OCI-LY3 (cell line): ENCODE data around the gene SLC2A8.

Experiments
- H2AFZ ChIP-seq: fragments of 200-600, 300-600 bp; shearing (Covaris generic); 2 replicates; pipeline ENCODE4 v1.6.0; 2014; ENCODE audit warnings: antibody characterized with exemption, low read depth, low read length
- H3K27ac ChIP-seq: fragments of 200-600, 300-600 bp; sonication (generic); 2 replicates; pipeline ENCODE4 v1.5.1; 2014; ENCODE audit warnings: mild to moderate bottlenecking, low read length, moderate library complexity, mixed read lengths
- H3K27me3 ChIP-seq: fragments of 200-600, 300-600 bp; sonication (generic); 2 replicates; pipeline ENCODE4 v1.6.1; 2014; ENCODE audit warnings: low read depth, low read length, mixed read lengths
- H3K36me3 ChIP-seq: fragments of 200-600, 300-600 bp; sonication (generic); replicated peaks from 2 replicates; pipeline ENCODE3; 2014; ENCODE audit warnings: low read depth, low read length, mixed read lengths
- H3K4me1 ChIP-seq: fragments of 300-600, 200-600 bp; sonication (generic); 2 replicates; pipeline ENCODE4 v1.6.1; 2014; ENCODE audit warnings: low read length, mixed read lengths
- H3K4me2 ChIP-seq: fragments of 200-600, 300-600 bp; sonication (generic); 2 replicates; pipeline ENCODE4 v1.6.1; 2014; ENCODE audit warnings: low read length, mixed read lengths
- H3K4me3 ChIP-seq: fragments of 300-600, 200-600 bp; sonication (generic); 2 replicates; pipeline ENCODE4 v1.5.1; 2014; ENCODE audit warnings: antibody characterized with exemption, mild to moderate bottlenecking, low read length, moderate library complexity
- H3K79me2 ChIP-seq: fragments of 300-600, 200-600 bp; shearing (Covaris generic); 2 replicates; pipeline ENCODE4 v1.6.1; 2014; ENCODE audit warnings: mild to moderate bottlenecking, low read length, mixed read lengths
- H3K9ac ChIP-seq: fragments of 300-600, 200-600 bp; shearing (Covaris generic); 2 replicates; pipeline ENCODE4 v1.6.0; 2014; ENCODE audit warnings: mild to moderate bottlenecking, low read length, moderate library complexity
- H3K9me3 ChIP-seq: fragments of 200-600, 300-600 bp; shearing (Covaris generic); 2 replicates; pipeline ENCODE4 v1.6.1; 2014; ENCODE audit warnings: low read length, mixed read lengths; ENCODE audit not compliant: insufficient read depth
- H4K20me1 ChIP-seq: fragments of 200-600, 300-600 bp; sonication (generic); 2 replicates; pipeline ENCODE4 v1.6.1; 2016; ENCODE audit warnings: low read length, mixed read lengths; ENCODE audit not compliant: insufficient read depth
- EZH2phosphoT487 ChIP-seq: fragments of 200-600 bp; shearing (Covaris generic); IDR thresholded peaks from 2 replicates; pipeline ENCODE4 v1.6.1; 2018; ENCODE audit warnings: antibody characterized with exemption, mixed run types, low read depth
- TF ChIP-seq, protein P1 (sequence below): fragments of 200-600, 300-600 bp; sonication (generic); IDR thresholded peaks from 2 replicates; pipeline ENCODE4 v1.5.1; 2014; ENCODE audit warnings: antibody characterized with exemption, low read length, low read depth

Gene SLC2A8

GRCh38 chr9:127351182-127352166, 45.5 kb upstream of the SLC2A8 start:
- no peaks in the 10 kb centered on the region for H3K36me3 ChIP-seq
- H3K4me3 ChIP-seq: no peak overlapping the region
- H2AFZ ChIP-seq: no peak overlapping the region
- no peak overlapping the region for H3K27ac ChIP-seq
- H4K20me1 ChIP-seq: no peaks in the 10 kb centered on the region
- no peak overlapping the region for H3K4me2 ChIP-seq
- H3K79me2 ChIP-seq: no peaks in the 10 kb centered on the region
- no peaks in the 10 kb centered on the region for H3K27me3 ChIP-seq
- no peak overlapping the region for H3K9ac ChIP-seq
- H3K9me3 ChIP-seq: no peaks in the 10 kb centered on the region
- no peak for TF ChIP-seq EZH2phosphoT487
- TF ChIP-seq, protein P1, sequence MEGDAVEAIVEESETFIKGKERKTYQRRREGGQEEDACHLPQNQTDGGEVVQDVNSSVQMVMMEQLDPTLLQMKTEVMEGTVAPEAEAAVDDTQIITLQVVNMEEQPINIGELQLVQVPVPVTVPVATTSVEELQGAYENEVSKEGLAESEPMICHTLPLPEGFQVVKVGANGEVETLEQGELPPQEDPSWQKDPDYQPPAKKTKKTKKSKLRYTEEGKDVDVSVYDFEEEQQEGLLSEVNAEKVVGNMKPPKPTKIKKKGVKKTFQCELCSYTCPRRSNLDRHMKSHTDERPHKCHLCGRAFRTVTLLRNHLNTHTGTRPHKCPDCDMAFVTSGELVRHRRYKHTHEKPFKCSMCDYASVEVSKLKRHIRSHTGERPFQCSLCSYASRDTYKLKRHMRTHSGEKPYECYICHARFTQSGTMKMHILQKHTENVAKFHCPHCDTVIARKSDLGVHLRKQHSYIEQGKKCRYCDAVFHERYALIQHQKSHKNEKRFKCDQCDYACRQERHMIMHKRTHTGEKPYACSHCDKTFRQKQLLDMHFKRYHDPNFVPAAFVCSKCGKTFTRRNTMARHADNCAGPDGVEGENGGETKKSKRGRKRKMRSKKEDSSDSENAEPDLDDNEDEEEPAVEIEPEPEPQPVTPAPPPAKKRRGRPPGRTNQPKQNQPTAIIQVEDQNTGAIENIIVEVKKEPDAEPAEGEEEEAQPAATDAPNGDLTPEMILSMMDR: no peak
- no peaks in the 10 kb centered on the region for H3K4me1 ChIP-seq

- Histone ChIP-seq H4K20me1 (no peaks in the 10 kb centered on the region), H3K27ac (no peak overlapping the region), H3K79me2 (no peaks in the 10 kb centered on the region), H2AFZ (no peak overlapping the region), H3K4me2 (no peak overlapping the region), H3K4me1 (no peaks in the 10 kb centered on the region), H3K9me3 (no peaks in the 10 kb centered on the region), H3K4me3 (no peak overlapping the region), H3K27me3 (no peaks in the 10 kb centered on the region), H3K36me3 (no peaks in the 10 kb centered on the region), H3K9ac (no peak overlapping the region)
- TF ChIP-seq, protein P1: no peak
- no peak for TF ChIP-seq EZH2phosphoT487
Observed at GRCh38 chr9:127353882-127354281, 43.1 kb upstream of the SLC2A8 start.

DNA sequence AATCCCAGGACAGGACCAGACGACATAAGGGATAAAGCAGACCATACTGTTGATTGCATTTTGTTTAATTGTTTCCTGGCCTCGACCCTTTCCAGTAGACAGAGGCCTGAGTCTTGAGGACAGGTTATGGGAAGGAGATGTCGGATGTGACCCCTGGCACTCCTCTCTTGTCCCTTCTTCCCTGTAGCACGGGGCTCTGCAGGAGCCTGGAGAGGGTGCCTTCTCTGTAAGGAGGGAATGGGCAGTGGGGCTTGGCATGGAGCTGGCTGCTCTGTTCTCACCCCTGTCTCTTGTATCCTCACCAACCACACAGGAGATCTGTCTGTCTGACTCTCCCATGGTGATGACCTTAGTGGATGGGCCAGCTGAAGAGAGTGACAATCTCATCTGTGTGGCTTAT, 40.1 kb upstream of the SLC2A8 start:
- Histone ChIP-seq H3K27ac (no peak overlapping the region), H3K79me2 (no peaks in the 10 kb centered on the region), H3K4me1 (no peaks in the 10 kb centered on the region), H4K20me1 (no peaks in the 10 kb centered on the region), H2AFZ (no peak overlapping the region), H3K36me3 (no peaks in the 10 kb centered on the region), H3K27me3 (no peaks in the 10 kb centered on the region), H3K4me2 (no peak overlapping the region), H3K9me3 (no peaks in the 10 kb centered on the region), H3K4me3 (no peak overlapping the region), H3K9ac (no peak overlapping the region)
- TF ChIP-seq, protein P1: no peak
- TF ChIP-seq EZH2phosphoT487: no peak

DNA sequence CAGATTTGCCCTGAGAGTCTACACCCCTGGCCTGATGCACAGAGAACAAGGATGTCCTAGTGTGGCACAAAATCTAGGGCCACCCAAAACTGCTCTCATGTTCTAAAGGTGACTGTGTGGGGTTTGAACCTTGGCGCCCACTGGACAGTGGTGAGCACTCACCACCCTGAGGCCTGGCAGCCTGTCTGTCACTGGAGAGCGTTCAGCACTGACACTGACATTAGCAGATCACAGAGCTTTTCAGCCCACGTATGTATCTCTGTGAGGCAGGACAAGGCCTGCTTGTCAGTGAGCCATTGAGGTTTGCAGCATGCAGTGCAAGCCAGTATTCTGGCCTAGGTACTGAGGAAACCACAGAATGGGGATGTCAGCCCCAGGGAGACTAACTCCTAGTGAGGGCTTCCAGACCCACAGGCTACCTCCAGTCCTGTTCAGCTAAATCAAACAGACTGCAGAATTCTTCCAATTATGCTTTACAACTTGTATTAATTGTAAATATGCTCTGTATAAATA, 38.9 kb upstream of the SLC2A8 start:
- Histone ChIP-seq H3K9ac (no peak overlapping the region), H3K4me1 (no peaks in the 10 kb centered on the region), H3K4me3 (no peak overlapping the region), H3K27ac (no peak overlapping the region), H3K27me3 (no peaks in the 10 kb centered on the region), H3K9me3 (no peaks in the 10 kb centered on the region), H3K4me2 (no peak overlapping the region), H2AFZ (no peak overlapping the region), H3K79me2 (no peaks in the 10 kb centered on the region), H3K36me3 (no peaks in the 10 kb centered on the region), H4K20me1 (no peaks in the 10 kb centered on the region)
- TF ChIP-seq, protein P1: no peak
- no peak for TF ChIP-seq EZH2phosphoT487
